PC-3 (cell line): ENCODE results near the gene SULT1B1. TPM values are rescaled to one million over a fixed set of nuclear protein-coding genes. Genes with fewer than 3 reads are reported as not detected.

Experiments used
- ATAC-seq: fragments of 200-7000 bp; cut with Tn5 transposase; 2 replicates; pipeline ENCODE4 v1.9.1; 2020; ENCODE audit warnings: mild to moderate bottlenecking, moderate library complexity
- Bru-seq: library from RNA; stranded (reverse); fragments of 400-500 nt; gene quantifications from one replicate; lab custom pipeline; 2021; lab: Mats Ljungman, UMichigan
- BruChase-seq, 2 experiments: library from RNA; stranded (reverse); fragments of 400-500 nt; gene quantifications; one replicate each; lab custom pipeline; 2021; lab: Mats Ljungman, UMichigan
- BruUV-seq: library from RNA; stranded (reverse); fragments of 400-500 nt; replicated peaks from 2 replicates; lab custom pipeline; 2021; lab: Mats Ljungman, UMichigan
- CTCF ChIA-PET: fragments of 300-600 bp; sonication (Branson Sonifier 250); formaldehyde crosslinking; loops from one replicate; lab custom pipeline; 2022; ENCODE audit warnings: antibody characterized with exemption; lab: Charles Lee
- POLR2A ChIA-PET: fragments of 300-600 bp; sonication (Branson Sonifier 250); formaldehyde crosslinking; loops from one replicate; lab custom pipeline; 2022; ENCODE audit warnings: antibody characterized with exemption; ENCODE audit not compliant: unreplicated experiment; lab: Charles Lee
- DNase-seq: peaks from one replicate; pipeline ENCODE4 v3.0.0-alpha.2; 2015
- H2AFZ ChIP-seq: fragments of 300-600 bp; sonication (generic); 2 replicates; pipeline ENCODE4 v1.6.0; 2016; ENCODE audit warnings: antibody characterized with exemption, low read length
- H3F3A ChIP-seq: fragments of 300-600 bp; sonication (generic); one replicate; pipeline ENCODE4 v1.6.0; 2017; ENCODE audit warnings: antibody characterized with exemption, low read length, control low read depth, mild to moderate bottlenecking; ENCODE audit not compliant: unreplicated experiment
- H3K27ac ChIP-seq: fragments of 300-600 bp; sonication (generic); 2 replicates; pipeline ENCODE4 v1.5.1; 2016; ENCODE audit warnings: mild to moderate bottlenecking, low read length
- H3K27me3 ChIP-seq: fragments of 300-600 bp; sonication (generic); 2 replicates; pipeline ENCODE4 v1.6.1; 2016; ENCODE audit warnings: low read length, mixed read lengths
- H3K36me3 ChIP-seq: fragments of 300-600 bp; sonication (generic); 2 replicates; pipeline ENCODE4 v1.6.1; 2016; ENCODE audit warnings: low read depth, mixed run types, low read length, mixed read lengths
- H3K4me1 ChIP-seq: fragments of 300-600 bp; sonication (generic); 2 replicates; pipeline ENCODE4 v1.5.1; 2016; ENCODE audit warnings: low read length; ENCODE audit not compliant: insufficient read depth
- H3K4me2 ChIP-seq: fragments of 300-600 bp; sonication (generic); 2 replicates; pipeline ENCODE4 v1.6.0; 2016; ENCODE audit warnings: low read length
- H3K4me3 ChIP-seq: fragments of 300-600 bp; sonication (generic); 2 replicates; pipeline ENCODE4 v1.5.1; 2016; ENCODE audit warnings: mild to moderate bottlenecking, low read length, mixed read lengths
- H3K79me2 ChIP-seq: fragments of 300-600 bp; sonication (generic); 2 replicates; pipeline ENCODE4 v1.6.1; 2017; ENCODE audit warnings: low read length, mixed read lengths
- H3K9ac ChIP-seq: fragments of 300-600 bp; sonication (generic); 2 replicates; pipeline ENCODE4 v1.6.0; 2016; ENCODE audit warnings: mild to moderate bottlenecking, low read length
- H3K9me2 ChIP-seq: fragments of 300-600 bp; sonication (generic); replicated peaks from 2 replicates; pipeline ENCODE4 v1.6.1; 2016; ENCODE audit warnings: mixed run types, low read length, mixed read lengths
- H3K9me3 ChIP-seq: fragments of 300-600 bp; sonication (generic); 2 replicates; pipeline ENCODE4 v1.6.1; 2016; ENCODE audit warnings: low read length, mixed read lengths
- H4K20me1 ChIP-seq: fragments of 300-600 bp; sonication (generic); 2 replicates; pipeline ENCODE4 v1.6.1; 2016; ENCODE audit warnings: low read length, mixed read lengths
- EZH2 ChIP-seq: fragments of 300-600 bp; sonication (generic); IDR thresholded peaks from one replicate; pipeline ENCODE4 v1.6.1; 2017; ENCODE audit warnings: antibody characterized with exemption, mild to moderate bottlenecking, low read length; ENCODE audit not compliant: unreplicated experiment
- EZH2phosphoT487 ChIP-seq: fragments of 300-600 bp; sonication (generic); IDR thresholded peaks from 2 replicates; pipeline ENCODE4 v1.6.1; 2018; ENCODE audit warnings: mild to moderate bottlenecking, antibody characterized with exemption, low read length, borderline replicate concordance
- intact Hi-C: fragments of 100-400 bp; cut with micrococcal nuclease; formaldehyde crosslinking; loops from 2 replicates; pipeline ENCODE4 v1.9.0; 2023
- long read RNA-seq: library from polyadenylated mRNA; unstranded; transcript quantifications from one replicate; pipeline ENCODE4 v2.0.0, GENCODE V29; 2021; ENCODE audit not compliant: unreplicated experiment
- total RNA-seq: library from RNA; depleted of rRNA; stranded (reverse); fragments of >200 nt; gene quantifications from 2 replicates; pipeline ENCODE4 v1.2.3, GENCODE V29; 2014; rRNA removed
- TF ChIP-seq, protein P1 (sequence below): fragments of 300-600 bp; sonication (generic); conservative IDR thresholded peaks from 2 replicates; pipeline ENCODE4 v1.5.1; 2017; ENCODE audit warnings: antibody characterized with exemption, low read depth, mild to moderate bottlenecking, low read length

SULT1B1 gene
- total RNA-seq (0.04 and 0.17 TPM in 2 replicates), Bru-seq, nascent RNA (not detected), BruChase-seq, experiment 1, labeled RNA remaining after a 6-hour chase (percentile 2 among the genes with signal in this experiment), BruChase-seq, experiment 2, labeled RNA remaining after a 2-hour chase (percentile 2 among the genes with signal in this experiment)
- long read RNA-seq = 0 reads

DNA sequence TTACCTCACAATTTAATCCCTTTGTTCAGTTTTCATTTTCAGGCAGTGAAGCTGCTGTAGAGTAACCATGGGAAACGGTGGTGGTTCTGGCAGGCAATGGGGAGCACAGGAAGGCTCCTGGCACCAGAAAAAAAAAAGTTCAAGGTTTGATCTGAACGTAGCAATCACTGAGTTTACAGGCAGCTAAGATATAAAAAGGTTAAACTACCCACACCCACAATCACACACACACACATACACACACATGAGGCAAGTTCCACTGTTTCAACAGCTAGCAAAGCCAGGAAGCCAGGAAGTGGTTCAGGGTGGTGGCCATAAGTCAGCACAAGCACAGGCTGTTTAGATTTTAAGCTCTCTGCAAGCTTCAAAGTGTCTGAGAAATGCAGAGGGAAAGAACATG is at the start of gene SULT1B1:
Gene SULT1B1, minus strand, starts transcription at position 166 of the 400 bp plus-strand sequence. CDS start 5,403 bp downstream, outside the sequence.
- Histone ChIP-seq H3K79me2 (no peaks in the 10 kb centered on the region), H3F3A (no peaks in the 10 kb centered on the region), H4K20me1 (no peaks in the 10 kb centered on the region), H3K9me3 (no peaks in the 10 kb centered on the region), H3K4me2 (no peak within 1 kb of the TSS), H3K9me2 (no peaks in the 10 kb centered on the region), H3K36me3 (no peaks in the 10 kb centered on the region), H3K4me1 (peaks cover under 1% of the 10 kb centered on the region; the same call in 1 of the 2 replicates), H2AFZ (peak within 1 kb of the TSS; percentile 40), H3K27ac (no peak within 1 kb of the TSS), H3K9ac (no peak within 1 kb of the TSS), H3K27me3 (no peaks in the 10 kb centered on the region), H3K4me3 (no peak within 1 kb of the TSS)
- POLR2A ChIA-PET = no interaction called here
- DNase-seq = no peak
- TF ChIP-seq EZH2 = no peak
- TF ChIP-seq, protein P1, sequence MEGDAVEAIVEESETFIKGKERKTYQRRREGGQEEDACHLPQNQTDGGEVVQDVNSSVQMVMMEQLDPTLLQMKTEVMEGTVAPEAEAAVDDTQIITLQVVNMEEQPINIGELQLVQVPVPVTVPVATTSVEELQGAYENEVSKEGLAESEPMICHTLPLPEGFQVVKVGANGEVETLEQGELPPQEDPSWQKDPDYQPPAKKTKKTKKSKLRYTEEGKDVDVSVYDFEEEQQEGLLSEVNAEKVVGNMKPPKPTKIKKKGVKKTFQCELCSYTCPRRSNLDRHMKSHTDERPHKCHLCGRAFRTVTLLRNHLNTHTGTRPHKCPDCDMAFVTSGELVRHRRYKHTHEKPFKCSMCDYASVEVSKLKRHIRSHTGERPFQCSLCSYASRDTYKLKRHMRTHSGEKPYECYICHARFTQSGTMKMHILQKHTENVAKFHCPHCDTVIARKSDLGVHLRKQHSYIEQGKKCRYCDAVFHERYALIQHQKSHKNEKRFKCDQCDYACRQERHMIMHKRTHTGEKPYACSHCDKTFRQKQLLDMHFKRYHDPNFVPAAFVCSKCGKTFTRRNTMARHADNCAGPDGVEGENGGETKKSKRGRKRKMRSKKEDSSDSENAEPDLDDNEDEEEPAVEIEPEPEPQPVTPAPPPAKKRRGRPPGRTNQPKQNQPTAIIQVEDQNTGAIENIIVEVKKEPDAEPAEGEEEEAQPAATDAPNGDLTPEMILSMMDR = no peak
- no peak for TF ChIP-seq EZH2phosphoT487
- ATAC-seq = 0 out of 2 replicates have a peak, but pooled peaks have one; percentile 33
- BruUV-seq = no TSS peak
- CTCF ChIA-PET = no interaction called here
- intact Hi-C loops = no loop called here

DNA sequence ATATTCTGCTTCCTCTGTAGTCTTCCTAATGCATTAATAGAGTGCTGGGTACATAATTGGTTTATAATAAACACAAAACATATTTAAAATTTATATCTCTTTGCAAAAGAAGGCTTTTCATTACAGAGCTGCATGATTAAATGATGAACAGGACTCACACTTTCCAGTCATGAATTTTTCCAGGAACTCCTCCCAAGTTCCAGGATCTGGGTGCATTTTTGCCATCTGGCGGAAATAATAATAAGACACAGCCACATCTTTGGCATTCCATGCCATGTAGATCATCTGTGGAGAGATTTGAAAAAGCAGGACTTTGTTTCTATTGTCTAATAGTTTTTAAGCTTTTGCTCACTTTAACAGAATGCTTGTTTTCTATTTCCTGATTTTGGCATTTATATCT is 40.2 kb upstream of the SULT1B1 start:
- H3K9me2 ChIP-seq = no peaks in the 10 kb centered on the region
- H2AFZ ChIP-seq = no peak overlapping the region

DNA sequence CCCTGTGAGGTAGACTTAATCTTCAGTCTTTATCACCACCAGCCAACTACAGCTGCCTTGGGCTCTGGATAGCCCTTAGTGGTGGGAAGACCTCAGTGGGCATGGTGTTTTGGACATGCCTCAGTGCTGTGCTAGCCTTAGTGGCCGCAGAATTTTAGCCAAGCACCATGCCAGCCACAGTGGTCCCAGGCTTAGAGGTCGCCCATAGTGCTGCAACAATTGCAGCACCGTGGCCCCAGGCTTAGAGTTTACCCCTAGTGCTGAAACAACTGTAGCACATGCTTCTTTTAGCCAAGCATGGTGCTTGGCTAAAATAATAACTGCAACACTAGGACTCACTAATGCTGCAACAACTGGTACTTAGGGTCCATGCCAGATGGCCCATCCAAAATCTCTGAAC is 38.9 kb upstream of the SULT1B1 start:
- H3K4me2 ChIP-seq = no peak overlapping the region
- no peaks in the 10 kb centered on the region for H3K27me3 ChIP-seq
- no peaks in the 10 kb centered on the region for H3K36me3 ChIP-seq
- CTCF ChIA-PET = no interaction called here
- no peak overlapping the region for H3K9ac ChIP-seq
- intact Hi-C loops = no loop called here
- no peaks in the 10 kb centered on the region for H3K79me2 ChIP-seq
- no peaks in the 10 kb centered on the region for H3K4me1 ChIP-seq
- no peak overlapping the region for H2AFZ ChIP-seq
- no peaks in the 10 kb centered on the region for H3K9me3 ChIP-seq
- no TSS peak for BruUV-seq
- no peaks in the 10 kb centered on the region for H4K20me1 ChIP-seq
- no peaks in the 10 kb centered on the region for H3K9me2 ChIP-seq
- ATAC-seq (no peak), DNase-seq (no peak)
- H3K4me3 ChIP-seq = no peak overlapping the region
- TF ChIP-seq, protein P1 = no peak
- no peak for TF ChIP-seq EZH2phosphoT487
- TF ChIP-seq EZH2 = no peak
- H3K27ac ChIP-seq = no peak overlapping the region
- H3F3A ChIP-seq = no peaks in the 10 kb centered on the region
- POLR2A ChIA-PET = no interaction called here

More for the DNA sequence above, 40.2 kb upstream of the SULT1B1 start:
- intact Hi-C loops = no loop called here
- ATAC-seq = no peak
- BruUV-seq = no TSS peak
- Histone ChIP-seq H3K4me1 (no peaks in the 10 kb centered on the region), H3F3A (no peaks in the 10 kb centered on the region), H3K79me2 (no peaks in the 10 kb centered on the region), H3K9me3 (no peaks in the 10 kb centered on the region), H3K36me3 (no peaks in the 10 kb centered on the region), H3K4me3 (no peak overlapping the region), H3K4me2 (no peak overlapping the region), H3K27ac (no peak overlapping the region), H3K9ac (no peak overlapping the region), H4K20me1 (no peaks in the 10 kb centered on the region), H3K27me3 (no peaks in the 10 kb centered on the region)
- DNase-seq = peak; percentile 15
- ChIA-PET CTCF (no interaction called here), POLR2A (no interaction called here)
- TF ChIP-seq EZH2 (no peak), EZH2phosphoT487 (no peak)
- TF ChIP-seq, protein P1 = no peak
